ENCODE results near the gene LENG1. TPM values are rescaled to one million over a fixed set of nuclear protein-coding genes. Genes with fewer than 3 reads are reported as not detected.
A peak's percentile ranks its signal among the peaks of the same experiment; 100 is the strongest.

LENG1 gene
- total and polyA plus RNA-seq, 9 of the 15 experiments (the other 6 are each of a cell fraction or from before 2014, with no cell fraction given), result 0.30 to 10.5 (median 4.7) TPM

GRCh38 chr19:54189735-54190502 lies 30.4 kb upstream of the LENG1 start (continued):
- no peak for TF ChIP-seq RREB1 (CRISPR knock-in tag; IDR thresholded peaks at IDR 0.05)
- no peak for TF ChIP-seq ZFX (CRISPR knock-in tag; IDR thresholded peaks at IDR 0.05)
- no peak for TF ChIP-seq KHSRP (IDR thresholded peaks at IDR 0.05)
- no peak for TF ChIP-seq ZNF23 (CRISPR knock-in tag; IDR thresholded peaks at IDR 0.05)
- TF ChIP-seq ZSCAN29 (IDR thresholded peaks at IDR 0.05), result no peak
- TF ChIP-seq PTTG1 (tag; IDR thresholded peaks at IDR 0.05; ENCODE audit: low read depth), result no peak
- TF ChIP-seq, protein P1, sequence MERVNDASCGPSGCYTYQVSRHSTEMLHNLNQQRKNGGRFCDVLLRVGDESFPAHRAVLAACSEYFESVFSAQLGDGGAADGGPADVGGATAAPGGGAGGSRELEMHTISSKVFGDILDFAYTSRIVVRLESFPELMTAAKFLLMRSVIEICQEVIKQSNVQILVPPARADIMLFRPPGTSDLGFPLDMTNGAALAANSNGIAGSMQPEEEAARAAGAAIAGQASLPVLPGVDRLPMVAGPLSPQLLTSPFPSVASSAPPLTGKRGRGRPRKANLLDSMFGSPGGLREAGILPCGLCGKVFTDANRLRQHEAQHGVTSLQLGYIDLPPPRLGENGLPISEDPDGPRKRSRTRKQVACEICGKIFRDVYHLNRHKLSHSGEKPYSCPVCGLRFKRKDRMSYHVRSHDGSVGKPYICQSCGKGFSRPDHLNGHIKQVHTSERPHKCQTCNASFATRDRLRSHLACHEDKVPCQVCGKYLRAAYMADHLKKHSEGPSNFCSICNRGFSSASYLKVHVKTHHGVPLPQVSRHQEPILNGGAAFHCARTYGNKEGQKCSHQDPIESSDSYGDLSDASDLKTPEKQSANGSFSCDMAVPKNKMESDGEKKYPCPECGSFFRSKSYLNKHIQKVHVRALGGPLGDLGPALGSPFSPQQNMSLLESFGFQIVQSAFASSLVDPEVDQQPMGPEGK (CRISPR knock-in tag; IDR thresholded peaks at IDR 0.05; ENCODE audit: borderline replicate concordance), result no peak
- no peak for TF ChIP-seq ZZZ3 (IDR thresholded peaks at IDR 0.05)
- TF ChIP-seq, protein P2, sequence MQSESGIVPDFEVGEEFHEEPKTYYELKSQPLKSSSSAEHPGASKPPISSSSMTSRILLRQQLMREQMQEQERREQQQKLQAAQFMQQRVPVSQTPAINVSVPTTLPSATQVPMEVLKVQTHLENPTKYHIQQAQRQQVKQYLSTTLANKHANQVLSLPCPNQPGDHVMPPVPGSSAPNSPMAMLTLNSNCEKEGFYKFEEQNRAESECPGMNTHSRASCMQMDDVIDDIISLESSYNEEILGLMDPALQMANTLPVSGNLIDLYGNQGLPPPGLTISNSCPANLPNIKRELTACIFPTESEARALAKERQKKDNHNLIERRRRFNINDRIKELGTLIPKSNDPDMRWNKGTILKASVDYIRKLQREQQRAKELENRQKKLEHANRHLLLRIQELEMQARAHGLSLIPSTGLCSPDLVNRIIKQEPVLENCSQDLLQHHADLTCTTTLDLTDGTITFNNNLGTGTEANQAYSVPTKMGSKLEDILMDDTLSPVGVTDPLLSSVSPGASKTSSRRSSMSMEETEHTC (IDR thresholded peaks at IDR 0.05), result no peak
- no peak for TF ChIP-seq NCOA4 (IDR thresholded peaks at IDR 0.05; ENCODE audit: partially characterized antibody)
- TF ChIP-seq HDGF (IDR thresholded peaks at IDR 0.05), result no peak; the same call in 1 of the 2 replicates
- TF ChIP-seq, protein P3, sequence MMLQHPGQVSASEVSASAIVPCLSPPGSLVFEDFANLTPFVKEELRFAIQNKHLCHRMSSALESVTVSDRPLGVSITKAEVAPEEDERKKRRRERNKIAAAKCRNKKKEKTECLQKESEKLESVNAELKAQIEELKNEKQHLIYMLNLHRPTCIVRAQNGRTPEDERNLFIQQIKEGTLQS (IDR thresholded peaks at IDR 0.05), result peak; percentile 46; the same call in 1 of the 2 replicates
- TF ChIP-seq, protein P3 (CRISPR knock-in tag; conservative IDR thresholded peaks at IDR 0.05), result no peak
- TF ChIP-seq RCOR1 (IDR thresholded peaks at IDR 0.05; ENCODE audit: borderline replicate concordance in 1 of 2, low read depth in 2 of 2, low read length in 2 of 2), result no peak
- no peak for TF ChIP-seq ZNF232 (CRISPR knock-in tag; IDR thresholded peaks at IDR 0.05)
- no peak for TF ChIP-seq SMARCE1 (IDR thresholded peaks at IDR 0.05)
- TF ChIP-seq GABPB1 (CRISPR knock-in tag; IDR thresholded peaks at IDR 0.05), result peak; percentile 68
- TF ChIP-seq ZNF217 (CRISPR knock-in tag; IDR thresholded peaks at IDR 0.05), result no peak
- no peak for TF ChIP-seq NONO (IDR thresholded peaks at IDR 0.05; ENCODE audit: low read depth in 2 of 2, low read length in 1 of 2)
- TF ChIP-seq TAF7 (tag; IDR thresholded peaks at IDR 0.05), result no peak

Data from K562 (cell line).